HG03354 (cell line): ENCODE results near the gene DNAJC11.

Experiments used
- ATAC-seq: cut with Tn5 transposase; IDR thresholded peaks from one replicate; pipeline ENCODE4 v1.9.1; 2021; ENCODE audit warnings: mild to moderate bottlenecking; ENCODE audit not compliant: unreplicated experiment, poor library complexity, severe bottlenecking

DNAJC11 gene

DNA sequence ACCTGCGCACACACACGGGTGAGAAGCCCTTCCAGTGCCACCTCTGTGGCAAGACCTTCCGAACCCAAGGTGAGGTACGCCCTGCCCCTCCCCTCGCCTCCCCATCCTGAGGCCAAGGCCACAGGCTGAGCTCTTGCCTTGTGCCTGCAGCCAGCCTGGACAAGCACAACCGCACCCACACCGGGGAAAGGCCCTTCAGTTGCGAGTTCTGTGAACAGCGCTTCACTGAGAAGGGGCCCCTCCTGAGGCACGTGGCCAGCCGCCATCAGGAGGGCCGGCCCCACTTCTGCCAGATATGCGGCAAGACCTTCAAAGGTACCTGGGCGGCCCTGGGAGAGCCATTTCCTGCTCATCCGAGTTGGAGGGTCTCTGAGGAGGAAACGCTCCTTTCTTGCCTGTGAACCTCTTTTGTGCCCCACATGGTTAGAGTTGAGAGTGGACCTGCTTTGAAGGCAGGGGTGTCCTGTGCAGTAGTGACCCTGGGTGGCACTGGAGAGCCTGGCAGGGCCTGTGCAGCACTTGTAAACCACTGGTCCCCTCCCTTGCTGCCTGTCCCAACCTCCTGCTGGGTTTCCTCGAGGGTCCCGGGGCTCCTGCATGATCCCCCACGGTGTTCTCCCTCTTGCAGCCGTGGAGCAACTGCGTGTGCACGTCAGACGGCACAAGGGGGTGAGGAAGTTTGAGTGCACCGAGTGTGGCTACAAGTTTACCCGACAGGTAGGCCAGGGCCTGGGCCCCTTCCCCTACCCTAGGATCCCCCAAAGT, 113.3 kb downstream of the DNAJC11 start:
- no peak for ATAC-seq

DNA sequence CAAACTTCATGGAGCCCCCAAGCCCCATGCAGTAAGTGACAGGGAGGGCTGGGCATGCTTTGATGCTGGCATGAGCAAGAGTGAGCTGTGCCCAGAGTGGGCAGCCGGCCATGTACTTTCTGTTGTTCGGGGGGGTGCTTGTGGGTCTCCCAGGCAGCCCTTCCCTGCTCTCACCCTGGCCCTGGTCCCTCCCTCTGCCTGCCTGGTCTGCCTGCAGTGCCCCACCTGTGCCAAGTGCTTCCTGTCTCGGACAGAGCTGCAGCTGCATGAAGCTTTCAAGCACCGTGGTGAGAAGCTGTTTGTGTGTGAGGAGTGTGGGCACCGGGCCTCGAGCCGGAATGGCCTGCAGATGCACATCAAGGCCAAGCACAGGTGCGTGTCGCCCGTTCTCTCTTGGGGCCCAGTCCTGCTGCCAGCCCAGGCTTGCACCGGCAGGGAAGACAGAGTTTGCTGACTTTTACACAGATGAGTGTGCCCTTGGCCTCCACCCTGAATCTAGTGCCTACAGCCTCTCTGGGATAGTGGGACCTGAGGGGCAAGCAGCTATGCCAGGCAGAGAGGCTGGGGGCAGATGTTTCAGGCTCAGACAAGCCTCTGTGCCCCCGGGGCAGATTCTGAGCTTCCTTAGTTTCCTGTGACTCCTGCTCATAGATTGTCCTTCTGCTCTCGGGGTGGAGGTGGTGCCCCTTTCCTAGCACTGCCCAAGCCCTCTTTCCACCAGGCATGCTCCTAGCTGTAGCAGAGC, 114.2 kb downstream of the DNAJC11 start:
- no peak for ATAC-seq

GRCh38 chr1:6586404-6586816, 115.2 kb downstream of the DNAJC11 start:
- ATAC-seq, result no peak

DNA sequence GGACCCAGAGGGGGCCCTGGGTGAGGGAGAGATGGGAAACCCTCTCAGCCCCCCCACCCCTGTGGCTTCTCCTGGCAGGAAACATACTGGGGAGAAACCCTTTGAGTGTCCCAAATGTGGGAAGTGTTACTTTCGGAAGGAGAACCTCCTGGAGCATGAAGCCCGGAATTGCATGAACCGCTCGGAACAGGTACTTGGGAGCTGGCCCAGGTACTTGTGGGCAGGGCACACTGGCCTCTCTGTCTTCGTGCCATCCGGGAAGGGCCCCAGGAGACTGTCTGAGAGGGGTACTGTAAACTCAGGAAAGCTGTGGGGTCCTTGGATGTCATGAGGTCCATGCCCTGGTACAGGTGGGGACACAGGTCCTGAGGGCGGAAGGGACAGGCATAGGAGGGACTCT, 115.8 kb downstream of the DNAJC11 start:
- no peak for ATAC-seq

DNA sequence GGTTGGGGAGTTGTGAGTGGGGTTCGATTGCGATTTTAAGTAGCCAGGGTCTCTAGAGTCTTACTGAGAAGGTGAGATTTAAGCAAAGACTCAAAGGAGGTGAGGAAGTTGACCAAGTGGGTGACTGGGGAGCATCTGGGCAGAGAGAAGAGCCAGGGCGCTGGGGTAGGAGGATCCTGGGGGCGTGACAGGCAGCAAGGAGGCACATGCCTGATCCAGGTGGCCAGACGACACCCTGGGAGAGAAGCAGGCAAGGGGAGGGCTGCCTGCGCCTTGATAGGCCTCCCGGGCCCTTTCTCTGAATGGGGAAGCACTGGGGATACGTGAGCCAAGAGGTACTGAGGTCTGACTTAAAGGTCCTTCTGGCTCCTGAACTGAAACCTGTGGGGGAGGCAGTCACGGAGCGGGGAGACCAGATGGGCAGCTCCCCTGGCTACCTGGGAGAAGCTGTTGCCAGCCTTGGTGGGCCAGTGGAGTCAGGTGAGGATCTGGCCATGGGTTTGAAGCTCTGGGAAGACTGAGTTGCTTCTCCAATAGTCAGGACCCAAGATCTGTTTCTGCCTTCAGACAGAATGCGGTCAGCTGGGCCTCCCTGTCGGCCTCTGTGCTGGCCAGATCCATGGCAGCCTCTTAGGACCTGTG, 116.4 kb downstream of the DNAJC11 start:
- no peak for ATAC-seq
